ENCODE results near the gene TMEM187. TPM values are rescaled to one million over a fixed set of nuclear protein-coding genes. Genes with fewer than 3 reads are reported as not detected.
A peak's percentile ranks its signal among the peaks of the same experiment; 100 is the strongest.

The TMEM187 gene, protein sequence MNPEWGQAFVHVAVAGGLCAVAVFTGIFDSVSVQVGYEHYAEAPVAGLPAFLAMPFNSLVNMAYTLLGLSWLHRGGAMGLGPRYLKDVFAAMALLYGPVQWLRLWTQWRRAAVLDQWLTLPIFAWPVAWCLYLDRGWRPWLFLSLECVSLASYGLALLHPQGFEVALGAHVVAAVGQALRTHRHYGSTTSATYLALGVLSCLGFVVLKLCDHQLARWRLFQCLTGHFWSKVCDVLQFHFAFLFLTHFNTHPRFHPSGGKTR
- total RNA-seq (10 to 100 TPM; 12.8 to 14.9 TPM), polyA plus RNA-seq (10 to 100 TPM; 10.4 to 23.8 TPM)

DNA sequence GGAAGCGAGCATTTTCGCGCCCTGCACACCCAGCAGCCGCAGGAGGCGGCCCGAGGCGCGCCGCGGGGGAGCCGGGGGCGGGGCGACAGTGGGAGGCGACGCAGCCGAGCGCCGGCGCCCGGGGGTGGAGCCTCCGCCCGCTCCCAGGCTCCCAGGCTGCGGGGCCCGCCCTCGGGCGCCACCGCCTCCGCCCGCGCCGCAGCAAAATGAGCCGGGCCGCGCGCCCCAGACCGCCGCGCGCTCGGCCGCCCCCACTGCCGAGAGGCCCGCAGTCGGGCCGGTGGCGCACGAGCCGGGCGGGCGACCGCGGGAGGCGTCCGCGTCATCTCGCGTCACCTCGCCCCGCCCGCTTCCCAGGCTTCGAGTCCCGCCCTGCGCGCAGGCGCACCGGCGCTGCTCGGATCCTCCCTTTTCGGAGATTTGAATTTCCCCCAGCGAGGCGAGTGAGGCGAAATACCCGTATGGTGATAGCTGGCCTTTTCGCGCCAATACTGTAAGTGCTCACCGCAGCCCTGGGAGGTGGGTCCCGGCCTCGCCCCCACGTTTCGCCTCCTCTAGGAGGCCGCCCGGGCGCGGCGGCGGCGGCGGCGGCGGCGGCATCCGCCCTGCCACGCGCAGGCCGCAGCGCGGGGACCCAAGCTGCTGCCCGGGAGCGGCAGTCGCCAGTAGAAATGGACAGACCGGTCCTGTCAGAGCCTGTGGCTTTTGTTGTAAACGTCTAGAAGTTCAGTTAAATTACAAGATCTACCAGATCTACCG, at the start of gene TMEM187:
TMEM187 (plus strand) TSS at position 387 of the 759 bp plus-strand sequence. CDS start 9,309 bp downstream, outside the sequence.
- POLR2A ChIA-PET (ENCODE audit: partially characterized antibody), result interaction anchor here (0.8 to 10.3 kb wide), 14 partner anchors 8 to 439 kb away, joined by 3 to 176 read pairs (median 10); partner anchors contain the start of genes ARHGAP4, EMD, IDH3G and IRAK1
- H3K4me3 Mint-ChIP-seq, result peak within 1 kb of the TSS; percentile 100

DNA sequence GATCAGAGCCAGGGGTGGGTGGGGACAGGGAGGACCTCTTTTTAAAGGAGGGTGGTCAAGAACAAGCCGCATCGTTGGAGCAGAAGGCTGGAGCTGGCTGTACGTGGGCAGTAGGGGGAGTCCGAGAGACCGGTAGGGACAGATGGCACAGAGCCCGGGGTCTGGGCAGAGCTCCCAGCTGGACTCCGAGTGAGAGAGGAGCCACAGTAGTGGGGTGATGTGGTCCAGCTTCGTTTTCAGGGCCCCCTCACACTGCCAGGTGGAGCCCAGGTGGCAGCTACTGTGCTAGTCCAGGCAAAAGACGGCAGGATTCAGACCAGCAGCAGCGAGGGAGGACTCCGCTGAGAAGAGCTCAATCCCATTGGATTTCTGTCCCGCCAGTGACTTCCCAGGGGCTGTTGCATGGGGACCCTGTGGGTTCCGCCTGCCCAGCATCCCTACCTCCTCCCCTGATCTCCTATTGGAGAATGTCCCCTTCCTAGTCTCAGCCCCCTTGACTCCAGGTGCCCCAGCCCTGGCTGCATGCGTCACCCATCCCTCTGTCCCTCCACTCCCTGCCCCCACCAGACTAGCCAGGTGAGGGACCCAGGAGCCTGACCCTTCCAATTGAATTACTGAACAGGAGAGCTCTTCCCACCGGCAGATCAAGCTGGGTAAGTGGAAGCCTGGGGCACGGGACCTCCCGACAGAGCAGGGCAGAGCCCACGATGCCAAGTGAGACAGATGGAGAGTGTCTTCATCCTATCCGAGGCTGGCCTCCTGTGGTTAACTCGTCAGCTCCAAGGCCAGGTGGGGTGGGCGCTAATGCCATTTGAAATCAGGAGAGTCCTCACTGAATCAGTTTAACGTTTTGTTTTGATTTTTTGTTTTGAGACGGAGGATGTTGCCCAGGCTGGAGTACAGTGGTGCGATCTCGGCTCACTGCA, 49.4 kb upstream of the TMEM187 start:
- Mint-ChIP-seq H3K27ac (peak overlapping the region; percentile 62 to 99 (median 95)), H3K36me3 (peaks cover 9 to 33% of the 10 kb centered on the region in 2 donors), H3K27me3 (no peaks in the 10 kb centered on the region), H3K4me1 (peaks cover 8 to 70% (median 38%) of the 10 kb centered on the region in 4 donors), H3K4me3 (peak overlapping the region; percentile 86 to 96 (median 95)), H3K9me3 (no peaks in the 10 kb centered on the region)
- intact Hi-C loops (cut with micrococcal nuclease), result no loop called here
- Histone ChIP-seq H3K27me3 (ENCODE audit: insufficient read depth, low read length) (no peaks in the 10 kb centered on the region), H3K36me3 (ENCODE audit: insufficient read depth, low read length) (peaks cover 17% of the 10 kb centered on the region), H3K4me1 (ENCODE audit: insufficient read depth, low read length) (peaks cover 32% of the 10 kb centered on the region), H3K4me3 (ENCODE audit: low read length in 2 of 2) (peak overlapping the region; percentile 17 to 72), H3K9me3 (ENCODE audit: control insufficient read depth in 1 of 2, low read length in 2 of 2) (no peaks in the 10 kb centered on the region), H3K27ac (ENCODE audit: low read depth, low read length) (peak overlapping the region; percentile 98)
- CTCF ChIA-PET (ENCODE audit: partially characterized antibody), result interaction anchor here (0.7 to 14.9 kb wide), 9 partner anchors 11 to 109 kb away, joined by 3 to 290 read pairs (median 3); partner anchors contain the start of genes HCFC1, NAA10 and RENBP
- POLR2A ChIA-PET (ENCODE audit: partially characterized antibody), result interaction anchor here (1.1 to 20.6 kb wide), 4 partner anchors 14 to 47 kb away, joined by 6 to 447 read pairs (median 199); partner anchors contain the start of genes AVPR2, HCFC1, NAA10 and RENBP
- no peak for DNase-seq

More for the DNA sequence above, at the start of gene TMEM187:
- Histone ChIP-seq H3K27me3 (ENCODE audit: insufficient read depth, low read length) (no peaks in the 10 kb centered on the region), H3K9me3 (ENCODE audit: control insufficient read depth in 1 of 2, low read length in 2 of 2) (no peaks in the 10 kb centered on the region), H3K27ac (ENCODE audit: low read depth, low read length) (peak within 1 kb of the TSS; percentile 99), H3K4me3 (ENCODE audit: low read length in 2 of 2) (peak within 1 kb of the TSS; percentile 66 to 90), H3K36me3 (ENCODE audit: insufficient read depth, low read length) (no peaks in the 10 kb centered on the region), H3K4me1 (ENCODE audit: insufficient read depth, low read length) (peaks cover 32% of the 10 kb centered on the region)
- Mint-ChIP-seq H3K27me3 (peaks cover 0 to 1% of the 10 kb centered on the region in 2 donors), H3K9me3 (peaks cover 0 to 3% (median 0%) of the 10 kb centered on the region in 8 donors), H3K27ac (peak within 1 kb of the TSS; percentile 97 to 100 (median 100)), H3K36me3 (peaks cover 3 to 14% of the 10 kb centered on the region in 2 donors), H3K4me1 (peaks cover 16 to 45% (median 34%) of the 10 kb centered on the region in 4 donors)
- intact Hi-C loops (cut with micrococcal nuclease), result loop anchor here (1.0 to 10.0 kb wide), 4 partner anchors 9 to 402 kb away; partner anchors contain the start of genes EMD and FLNA
- CTCF ChIA-PET (ENCODE audit: partially characterized antibody), result no interaction called here
- DNase-seq, result peak; percentile 91 to 94 (median 93)

DNA sequence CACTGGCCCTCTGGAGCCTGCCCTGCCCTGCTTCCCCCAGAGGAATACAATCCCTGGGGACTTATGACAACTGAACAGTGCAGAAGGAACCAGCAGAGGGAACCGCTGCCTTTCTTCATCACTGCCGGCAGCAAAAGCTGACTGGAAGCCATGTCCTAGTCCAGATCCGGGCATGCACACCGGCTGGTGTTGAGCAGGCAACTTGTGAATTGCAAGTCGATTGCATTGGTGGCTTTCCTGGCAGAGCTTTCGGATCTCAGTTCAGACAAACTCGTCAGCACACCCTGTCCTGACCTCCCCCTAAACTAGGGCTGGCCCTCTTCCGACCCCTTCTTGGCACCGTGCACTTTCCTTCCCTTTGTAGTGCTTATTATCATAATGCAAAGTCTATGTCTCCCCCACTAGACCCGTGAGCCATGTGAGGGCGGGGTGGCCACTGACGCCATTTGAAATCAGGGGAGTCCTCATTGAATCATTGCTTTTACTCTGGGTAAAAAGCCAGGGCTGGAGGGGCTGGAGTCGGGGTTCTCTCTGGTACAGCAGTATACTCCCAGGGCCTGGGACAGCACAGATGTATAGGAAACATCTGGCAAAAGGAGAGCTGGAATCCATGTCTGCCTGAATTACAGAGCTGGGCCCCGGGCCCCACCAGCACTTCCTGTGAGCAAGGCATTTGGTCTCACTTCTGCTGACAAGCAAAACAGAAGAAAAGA, 48.2 kb upstream of the TMEM187 start:
- H3K27ac Mint-ChIP-seq, result peak overlapping the region; percentile 89 to 99 (median 95)
- peaks cover 10 to 78% (median 47%) of the 10 kb centered on the region in 4 donors for H3K4me1 Mint-ChIP-seq
- POLR2A ChIA-PET (ENCODE audit: partially characterized antibody), result interaction anchor here (0.8 to 20.6 kb wide), 9 partner anchors 15 to 488 kb away, joined by 3 to 447 read pairs (median 10); partner anchors contain the start of genes AVPR2, HCFC1, IDH3G and NAA10
- no peaks in the 10 kb centered on the region for H3K27me3 ChIP-seq (ENCODE audit: insufficient read depth, low read length)
- H3K27me3 Mint-ChIP-seq, result no peaks in the 10 kb centered on the region
- H3K4me1 ChIP-seq (ENCODE audit: insufficient read depth, low read length), result peaks cover 38% of the 10 kb centered on the region
- no peaks in the 10 kb centered on the region for H3K9me3 Mint-ChIP-seq
- DNase-seq, result peak in 4 of 5 donors; percentile 54 to 72 (median 58)
- H3K4me3 Mint-ChIP-seq, result peak overlapping the region; percentile 86 to 96 (median 95)
- intact Hi-C loops (cut with micrococcal nuclease), result loop anchor here (1.0 kb wide), 1 partner anchor 23 kb away; no protein-coding TSS in a partner anchor
- CTCF ChIA-PET (ENCODE audit: partially characterized antibody), result interaction anchor here (0.7 to 14.9 kb wide), 11 partner anchors 10 to 130 kb away, joined by 3 to 290 read pairs (median 5); partner anchors contain the start of genes IDH3G, NAA10, RENBP and SSR4
- H3K27ac ChIP-seq (ENCODE audit: low read depth, low read length), result peak overlapping the region; percentile 98
- peaks cover 9% of the 10 kb centered on the region for H3K36me3 ChIP-seq (ENCODE audit: insufficient read depth, low read length)
- peak overlapping the region; percentile 72 to 91 for H3K4me3 ChIP-seq (ENCODE audit: low read length in 2 of 2)
- no peaks in the 10 kb centered on the region for H3K9me3 ChIP-seq (ENCODE audit: control insufficient read depth in 1 of 2, low read length in 2 of 2)
- H3K36me3 Mint-ChIP-seq, result peaks cover 6 to 34% of the 10 kb centered on the region in 2 donors

GRCh38 chrX:153925387-153925738, 47.2 kb upstream of the TMEM187 start:
- H3K27ac Mint-ChIP-seq, result peak overlapping the region; percentile 89 to 99 (median 95)
- peak overlapping the region; percentile 72 to 91 for H3K4me3 ChIP-seq (ENCODE audit: low read length in 2 of 2)
- intact Hi-C loops (cut with micrococcal nuclease), result loop anchor here (1.0 kb wide), 1 partner anchor 9 kb away; no protein-coding TSS in a partner anchor
- DNase-seq, result peak in 4 of 5 donors; percentile 33 to 50 (median 42)
- peak overlapping the region; percentile 98 for H3K27ac ChIP-seq (ENCODE audit: low read depth, low read length)
- H3K4me1 ChIP-seq (ENCODE audit: insufficient read depth, low read length), result peaks cover 43% of the 10 kb centered on the region
- H3K36me3 Mint-ChIP-seq, result peaks cover 0 to 29% of the 10 kb centered on the region in 2 donors
- H3K4me1 Mint-ChIP-seq, result peaks cover 9 to 73% (median 47%) of the 10 kb centered on the region in 4 donors
- H3K27me3 Mint-ChIP-seq, result no peaks in the 10 kb centered on the region
- peaks cover 5% of the 10 kb centered on the region for H3K36me3 ChIP-seq (ENCODE audit: insufficient read depth, low read length)
- H3K4me3 Mint-ChIP-seq, result peak overlapping the region; percentile 86 to 96 (median 95)
- POLR2A ChIA-PET (ENCODE audit: partially characterized antibody), result interaction anchor here (0.5 to 20.6 kb wide), 20 partner anchors 16 to 984 kb away, joined by 3 to 447 read pairs (median 4); partner anchors contain the start of genes ATP6AP1, AVPR2, HCFC1 and IDH3G
- H3K27me3 ChIP-seq (ENCODE audit: insufficient read depth, low read length), result no peaks in the 10 kb centered on the region
- H3K9me3 ChIP-seq (ENCODE audit: control insufficient read depth in 1 of 2, low read length in 2 of 2), result no peaks in the 10 kb centered on the region
- CTCF ChIA-PET (ENCODE audit: partially characterized antibody), result interaction anchor here (1.0 to 14.9 kb wide), 11 partner anchors 9 to 163 kb away, joined by 3 to 290 read pairs (median 5); partner anchors contain the start of genes IDH3G, NAA10, RENBP and SSR4
- H3K9me3 Mint-ChIP-seq, result no peaks in the 10 kb centered on the region

GRCh38 chrX:153925739-153926551, 46.6 kb upstream of the TMEM187 start, which contains the start of gene ARHGAP4:
TSS of gene ARHGAP4 (minus strand) at chrX:153926264. CDS start at chrX:153926202, 62 bp downstream.
- Mint-ChIP-seq H3K9me3 (no peaks in the 10 kb centered on the region), H3K4me1 (peaks cover 9 to 73% (median 52%) of the 10 kb centered on the region in 4 donors), H3K27ac (peak within 1 kb of the TSS; percentile 98 to 99 (median 99)), H3K36me3 (peaks cover 0 to 29% of the 10 kb centered on the region in 2 donors), H3K4me3 (peak within 1 kb of the TSS; percentile 89 to 96 (median 95)), H3K27me3 (no peaks in the 10 kb centered on the region)
- ChIA-PET POLR2A (ENCODE audit: partially characterized antibody) (interaction anchor here (0.5 to 20.6 kb wide), 32 partner anchors 9 to 985 kb away, joined by 3 to 447 read pairs (median 4); partner anchors contain the start of genes ATP6AP1, AVPR2, HCFC1 and IDH3G), CTCF (ENCODE audit: partially characterized antibody) (interaction anchor here (0.9 to 14.9 kb wide), 13 partner anchors 8 to 163 kb away, joined by 3 to 290 read pairs (median 5); partner anchors contain the start of genes IDH3G, NAA10, RENBP and SSR4)
- Histone ChIP-seq H3K4me1 (ENCODE audit: insufficient read depth, low read length) (peaks cover 40% of the 10 kb centered on the region), H3K4me3 (ENCODE audit: low read length in 2 of 2) (peak within 1 kb of the TSS; percentile 72 to 91), H3K36me3 (ENCODE audit: insufficient read depth, low read length) (peaks cover under 1% of the 10 kb centered on the region), H3K27ac (ENCODE audit: low read depth, low read length) (peak within 1 kb of the TSS; percentile 98), H3K27me3 (ENCODE audit: insufficient read depth, low read length) (no peaks in the 10 kb centered on the region), H3K9me3 (ENCODE audit: control insufficient read depth in 1 of 2, low read length in 2 of 2) (no peaks in the 10 kb centered on the region)
- intact Hi-C loops (cut with micrococcal nuclease), result loop anchor here (1.0 to 2.0 kb wide), 3 partner anchors 8 to 45 kb away; partner anchors contain the start of gene HCFC1
- DNase-seq, result peak; percentile 32 to 57 (median 45)
